CD4-positive, alpha-beta T cell treated with Interleukin-4 for 4 hours (primary cell): ENCODE data around the gene MANBA.
A peak's percentile ranks its signal among the peaks of the same experiment; 100 is the strongest.

Experiments used
- DNase-seq: peaks from one replicate; pipeline ENCODE4 v3.0.0-alpha.2; 2020

MANBA gene

DNA sequence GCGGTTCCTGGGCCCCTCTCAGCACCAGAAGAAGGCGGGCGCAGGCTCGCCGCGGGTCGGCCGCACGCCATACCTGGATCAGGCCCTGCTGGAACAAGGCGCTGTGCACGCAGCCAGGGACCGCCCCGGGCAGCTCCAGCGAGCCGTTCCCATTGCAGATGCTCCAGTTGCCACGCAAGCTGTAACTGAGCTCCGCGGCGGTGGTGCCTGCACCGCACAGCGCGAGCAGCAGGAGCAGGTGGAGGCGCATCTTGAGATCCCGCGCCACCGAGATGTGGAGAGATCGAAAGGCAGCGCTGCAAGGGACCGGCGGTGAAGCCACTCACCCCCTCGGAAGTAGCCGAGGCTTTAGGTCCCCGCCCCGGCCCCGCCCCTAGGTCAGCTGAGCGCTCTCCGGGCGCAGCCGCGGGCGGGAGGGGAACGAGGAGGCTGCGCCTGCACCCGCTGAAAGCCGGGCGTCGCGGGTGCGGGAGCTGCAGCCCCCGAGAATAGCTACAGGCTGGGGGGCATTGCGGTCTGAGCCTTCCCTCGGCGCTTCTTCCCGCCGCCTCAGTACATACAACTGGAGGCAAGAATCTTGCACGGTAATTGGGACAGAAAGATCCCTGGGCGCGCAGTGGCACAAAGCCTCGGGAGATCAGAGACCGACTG is at the start of gene MANBA:
TSS of gene MANBA (minus strand) at position 324 of the 651 bp plus-strand sequence. CDS start at position 250, 74 bp downstream.
- DNase-seq, result peak; percentile 79

DNA sequence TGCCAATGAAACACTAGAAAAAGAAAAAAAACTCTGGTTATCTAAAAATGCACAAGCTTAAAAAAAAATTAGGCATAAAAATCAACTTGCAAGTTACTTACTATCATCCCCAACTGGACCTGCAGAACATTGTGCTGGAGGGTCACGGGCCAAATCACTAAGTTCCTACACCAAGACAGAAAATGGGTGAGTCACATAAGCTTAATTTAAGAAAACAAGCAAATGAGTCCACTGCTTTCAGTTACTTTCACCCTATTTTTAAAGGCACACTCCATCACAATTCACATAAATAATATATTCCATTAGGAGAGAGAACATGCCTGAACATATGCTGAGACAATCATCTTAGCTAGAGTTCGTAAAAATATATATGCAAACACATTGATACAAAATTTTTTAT is 48.9 kb upstream of the MANBA start:
- no peak for DNase-seq

DNA sequence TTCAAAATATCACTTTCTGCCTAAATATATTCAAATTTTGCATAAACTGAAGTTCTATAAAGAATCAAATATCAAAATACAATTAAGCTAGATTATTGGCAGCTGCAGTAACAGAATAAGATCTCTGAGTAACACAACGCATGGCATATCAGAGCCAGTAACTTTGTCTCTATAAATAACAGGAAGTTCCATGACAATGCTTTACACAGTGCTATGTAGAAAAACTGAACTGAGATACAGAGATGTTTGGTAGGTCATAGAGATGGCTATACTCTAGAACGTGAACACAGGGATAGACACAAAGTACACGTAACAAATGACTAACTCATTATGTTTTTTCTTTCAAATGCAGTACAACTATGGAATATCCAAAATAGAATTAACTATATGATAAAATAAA is 48.4 kb upstream of the MANBA start:
- no peak for DNase-seq

DNA sequence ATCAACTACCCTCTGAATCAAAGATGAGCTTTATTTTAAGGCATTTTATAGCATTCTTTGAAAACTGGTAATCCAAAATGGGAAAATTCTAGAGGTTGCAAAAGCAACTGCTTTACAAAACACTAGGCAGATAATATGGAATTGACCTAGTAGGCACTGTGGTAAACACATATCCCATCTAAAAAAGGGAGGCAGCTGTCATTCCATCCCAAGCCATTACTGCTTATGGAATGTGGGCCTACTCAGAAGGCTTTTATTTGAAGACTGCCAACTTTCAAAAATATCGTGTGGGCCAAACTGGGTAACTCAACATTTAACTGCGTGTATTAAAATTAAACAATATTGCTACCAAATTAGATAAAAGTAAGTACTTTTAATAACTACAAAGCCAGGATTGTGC is 47.2 kb upstream of the MANBA start:
- no peak for DNase-seq

DNA sequence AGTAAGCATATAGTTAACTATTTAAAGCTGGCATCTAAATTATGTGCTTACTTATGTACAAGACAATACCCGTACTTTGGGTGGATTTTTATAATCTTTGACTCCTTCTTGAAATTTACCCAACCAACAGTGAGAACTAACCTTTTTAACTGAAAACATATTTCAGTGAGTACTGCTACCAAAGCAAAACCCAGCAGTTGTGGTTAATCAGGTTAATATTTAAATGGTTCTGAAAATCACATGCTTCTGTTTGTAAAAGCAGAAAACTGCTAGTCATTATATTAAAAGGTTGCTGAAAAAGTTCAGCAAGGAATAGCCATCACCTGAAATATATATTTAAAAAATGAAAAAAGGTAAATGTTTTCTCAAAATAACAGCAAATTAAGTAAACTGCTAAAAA is 46.6 kb upstream of the MANBA start:
- DNase-seq, result no peak

DNA sequence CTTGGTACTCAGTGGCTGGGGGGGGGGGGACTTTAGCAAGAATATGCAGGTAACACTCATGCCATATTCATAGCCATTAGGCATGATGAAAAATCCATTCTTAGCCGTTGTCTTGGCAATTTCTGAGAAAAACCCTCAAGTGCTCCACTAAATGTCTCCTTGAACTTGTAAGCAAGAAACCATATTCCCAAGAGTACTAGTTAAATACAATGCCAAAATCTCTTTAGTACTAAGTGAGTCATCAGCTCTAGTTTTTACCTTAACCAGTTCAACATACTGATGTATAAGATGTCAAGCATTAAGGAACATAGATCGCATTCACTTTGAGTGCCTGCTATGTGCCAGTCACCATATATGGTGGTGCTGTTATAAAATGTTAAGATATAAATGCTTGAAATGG is 39.0 kb upstream of the MANBA start:
- no peak for DNase-seq

DNA sequence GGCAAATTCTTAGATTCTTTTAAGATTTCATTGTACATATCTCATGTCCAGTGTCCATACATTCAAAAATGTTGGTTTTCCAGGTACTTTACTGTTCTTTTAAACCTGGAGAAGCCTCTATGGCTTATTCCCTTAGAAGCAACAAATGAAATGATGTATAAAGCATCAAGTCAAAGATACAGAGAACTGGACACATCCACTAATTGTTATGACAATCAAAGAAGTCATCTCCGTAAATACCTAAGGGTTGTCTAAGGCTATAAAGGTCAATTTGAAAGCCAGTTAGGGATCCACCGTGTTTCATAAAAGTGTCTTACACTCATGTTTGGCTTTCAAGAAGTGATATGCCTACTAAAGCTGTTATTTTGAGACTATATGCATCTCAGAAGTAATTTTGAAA is 34.2 kb upstream of the MANBA start:
- no peak for DNase-seq

DNA sequence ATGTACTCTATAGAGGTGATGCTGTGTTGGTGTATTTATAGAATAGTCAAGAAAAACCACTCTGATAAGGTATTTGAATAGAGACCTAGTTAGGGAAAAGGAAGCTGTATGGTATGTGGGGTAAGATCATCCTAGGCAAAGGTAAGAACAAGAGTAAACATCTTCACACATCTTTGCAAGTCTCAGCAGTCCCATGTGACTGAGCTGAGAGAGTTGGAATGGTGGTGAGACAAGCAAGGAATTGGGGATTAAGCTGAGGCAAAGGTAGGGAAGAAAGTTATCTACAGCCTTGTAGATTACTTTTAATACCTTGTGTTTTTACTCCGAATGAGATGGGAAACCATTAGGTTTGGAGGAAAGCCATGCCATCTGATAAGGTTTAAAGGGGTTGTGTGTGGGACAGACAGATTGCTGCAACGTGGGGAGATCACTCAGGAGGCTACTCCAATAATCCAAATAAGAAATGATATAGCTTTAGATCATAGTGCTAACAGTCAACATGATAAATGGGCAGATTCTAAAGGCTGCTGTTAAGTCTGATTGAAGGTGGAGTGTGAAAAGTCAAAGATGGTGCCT is 31.7 kb upstream of the MANBA start:
- DNase-seq, result no peak

DNA sequence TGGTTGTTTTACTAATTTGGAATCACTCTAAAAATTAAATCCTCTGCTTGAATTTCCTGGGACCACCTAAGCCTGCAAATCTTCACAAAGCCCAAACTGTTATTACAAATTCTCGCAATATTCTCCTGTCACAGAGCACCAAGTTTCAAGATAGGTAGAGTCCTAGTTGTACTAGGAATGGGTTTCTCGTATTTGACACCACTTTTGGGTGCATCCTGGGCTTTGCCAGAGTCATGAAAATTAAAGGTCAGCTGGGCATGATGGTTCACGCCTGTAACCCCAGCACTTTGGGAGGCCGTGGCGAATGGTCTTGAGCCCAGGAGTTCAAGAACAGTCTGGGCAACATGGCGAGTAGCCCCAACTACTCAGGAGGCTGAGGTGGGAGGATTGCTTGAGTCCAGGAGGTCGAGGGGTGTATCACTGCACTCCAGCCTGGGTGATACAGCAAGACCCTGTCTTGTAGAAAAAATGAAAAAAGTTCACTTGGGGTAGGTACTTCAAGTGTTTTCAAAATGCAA is 30.6 kb upstream of the MANBA start:
- DNase-seq, result no peak

DNA sequence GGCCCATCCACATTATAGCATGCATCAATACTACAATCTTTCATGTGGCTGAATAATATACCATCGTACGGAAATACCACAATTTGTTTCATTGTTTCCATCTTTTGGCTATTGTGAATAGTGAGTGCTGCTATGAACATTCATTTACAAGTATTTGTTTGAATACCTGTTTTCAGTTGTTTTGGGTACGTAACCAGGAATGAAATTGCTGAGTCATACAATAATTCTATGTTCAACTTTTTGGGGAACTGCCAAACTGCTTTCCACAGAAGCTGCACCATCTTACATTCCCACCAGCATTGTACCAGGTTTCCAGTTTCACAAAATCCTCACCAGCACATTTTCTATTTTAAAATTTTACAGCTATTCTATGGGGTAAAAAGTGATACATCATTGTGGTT is 28.5 kb upstream of the MANBA start:
- DNase-seq, result peak; percentile 17

DNA sequence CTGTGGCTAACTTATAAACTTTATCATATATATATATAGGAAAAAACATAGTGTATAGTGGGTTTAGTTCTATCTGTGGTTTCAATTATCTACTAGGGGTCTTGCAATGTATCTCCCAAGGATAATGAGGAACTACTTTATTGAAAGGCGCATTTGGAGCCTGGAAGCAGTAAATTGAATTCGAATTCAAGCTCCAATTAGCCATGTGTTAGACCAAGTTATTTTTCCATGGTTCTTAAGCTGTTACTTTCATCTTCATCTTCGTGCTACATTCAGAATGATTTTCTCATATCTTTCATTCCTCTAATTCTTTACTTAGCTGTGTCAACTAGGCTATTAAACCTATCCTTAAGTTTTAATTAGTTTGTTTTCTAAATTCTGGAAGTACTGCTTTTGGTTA is 27.2 kb upstream of the MANBA start:
- no peak for DNase-seq

DNA sequence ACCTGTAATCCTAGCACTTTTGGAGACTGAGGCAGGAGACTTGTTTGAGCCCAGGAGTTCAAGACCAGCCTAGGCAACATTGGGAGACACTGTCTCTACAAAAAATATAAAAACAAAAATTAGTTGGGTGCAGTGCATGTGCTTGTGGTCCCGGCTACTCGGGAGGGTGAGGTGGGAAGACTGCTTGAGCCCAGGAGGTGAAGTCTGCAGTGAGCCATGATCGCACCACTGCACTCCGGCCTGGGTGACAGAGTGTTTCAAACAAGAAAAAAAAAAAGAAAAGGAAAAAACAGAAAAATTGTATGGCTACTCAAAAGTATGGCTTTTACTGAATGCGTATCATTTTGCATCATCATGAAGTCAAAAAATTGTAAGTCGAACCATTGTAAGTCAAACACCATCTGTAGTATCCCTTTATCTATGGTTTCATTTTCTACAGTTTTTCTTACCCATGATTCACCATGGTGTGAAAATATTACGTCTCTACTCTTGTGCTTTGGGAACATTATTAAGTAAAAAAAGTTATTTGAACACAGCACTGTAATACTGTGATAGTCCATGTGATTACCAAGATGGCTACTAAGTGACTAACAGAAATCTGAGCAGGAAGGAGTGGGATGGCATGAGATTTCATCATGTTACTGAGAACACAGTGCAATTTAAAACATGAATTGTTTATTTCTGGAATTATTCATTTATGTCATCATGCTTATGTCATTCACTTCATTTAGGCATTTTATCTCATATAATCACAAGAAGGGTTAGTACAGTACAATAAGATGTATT is 26.5 kb upstream of the MANBA start:
- DNase-seq, result no peak

DNA sequence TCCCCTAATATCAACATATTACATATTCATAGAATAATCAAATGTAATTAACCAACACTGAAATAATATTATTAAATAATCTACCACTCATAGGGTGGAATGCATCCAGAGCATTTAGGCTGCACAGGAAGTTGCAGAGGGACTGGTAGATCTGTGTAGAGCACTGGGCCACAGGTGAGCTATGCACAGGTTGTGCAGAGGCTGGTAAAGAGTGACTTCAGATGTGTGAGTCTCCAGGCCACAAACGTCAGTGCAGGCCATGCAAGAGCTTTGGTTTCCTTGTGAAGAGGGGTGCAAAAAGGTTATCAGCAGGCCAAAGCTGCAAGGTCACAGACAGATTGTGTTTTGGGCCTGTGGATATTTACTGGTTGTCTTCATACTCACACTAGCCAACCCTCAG is 25.5 kb upstream of the MANBA start:
- DNase-seq, result no peak

DNA sequence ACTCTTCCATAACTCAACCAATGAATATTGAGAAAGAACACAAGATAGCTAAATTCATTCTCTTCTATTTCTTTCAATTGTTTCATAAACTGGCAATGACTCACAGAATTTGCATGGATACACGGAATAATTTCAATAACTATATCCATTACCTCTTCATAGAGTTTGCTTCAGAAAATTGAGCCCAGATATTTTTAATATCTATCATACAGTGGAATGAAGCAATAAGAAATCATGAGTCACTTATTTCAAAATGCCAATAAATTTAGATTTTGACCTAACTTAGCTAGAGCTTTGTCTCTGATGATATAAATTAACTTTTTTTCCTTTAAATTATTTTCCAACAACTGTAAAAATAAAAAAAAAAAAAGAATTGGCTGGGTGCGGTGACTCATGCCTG is 22.2 kb upstream of the MANBA start:
- no peak for DNase-seq

DNA sequence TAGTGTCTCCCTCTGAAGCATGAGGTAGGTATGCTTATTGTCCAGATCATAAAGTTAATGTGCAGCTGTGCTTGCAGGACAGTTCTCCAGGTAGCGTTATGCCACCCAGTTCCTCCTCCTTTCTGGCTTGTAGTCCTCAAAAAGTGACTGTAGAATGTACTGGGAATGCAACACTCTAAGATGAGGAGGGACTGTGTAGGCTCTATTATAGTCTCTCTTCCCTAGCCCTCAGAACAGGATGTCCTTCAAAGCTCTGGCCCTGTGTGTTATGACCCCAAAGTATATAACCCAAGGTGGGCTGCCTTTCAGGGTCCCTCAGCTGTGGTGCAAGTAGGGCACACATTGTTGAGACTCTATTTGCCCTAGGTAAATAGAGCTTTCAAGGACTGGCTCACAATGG is 20.8 kb upstream of the MANBA start:
- DNase-seq, result no peak

DNA sequence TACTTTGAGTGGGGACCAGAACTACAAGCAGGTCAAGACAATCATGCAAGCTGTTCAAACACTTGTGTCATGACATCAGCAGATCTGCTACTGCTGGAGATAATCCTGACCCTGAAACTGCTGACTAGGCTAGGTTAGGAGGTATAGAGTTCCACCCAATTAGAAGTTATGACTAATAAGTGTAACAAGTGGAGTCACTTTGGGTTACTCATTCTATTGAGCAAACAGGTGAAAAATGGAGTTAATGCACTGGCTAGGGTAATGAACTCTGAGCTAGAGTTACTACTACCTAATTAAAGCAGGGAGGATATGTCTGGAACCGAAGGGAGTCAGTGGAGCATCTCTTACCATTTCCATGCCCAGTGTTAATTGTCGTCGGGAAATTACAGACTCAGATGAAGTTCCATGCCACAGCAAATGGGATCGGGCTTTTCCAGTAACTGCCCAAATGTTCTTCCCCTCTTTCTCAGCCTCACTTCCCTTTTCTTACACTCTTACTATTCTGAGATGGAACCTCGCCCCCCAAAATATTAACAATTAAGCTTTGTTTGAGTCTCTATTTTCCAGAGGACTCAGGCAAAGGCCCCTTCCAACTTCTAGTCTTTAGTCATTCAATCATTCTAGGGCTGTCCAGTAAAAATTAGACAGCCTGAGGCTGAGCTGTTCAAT is 19.8 kb upstream of the MANBA start:
- DNase-seq, result no peak

DNA sequence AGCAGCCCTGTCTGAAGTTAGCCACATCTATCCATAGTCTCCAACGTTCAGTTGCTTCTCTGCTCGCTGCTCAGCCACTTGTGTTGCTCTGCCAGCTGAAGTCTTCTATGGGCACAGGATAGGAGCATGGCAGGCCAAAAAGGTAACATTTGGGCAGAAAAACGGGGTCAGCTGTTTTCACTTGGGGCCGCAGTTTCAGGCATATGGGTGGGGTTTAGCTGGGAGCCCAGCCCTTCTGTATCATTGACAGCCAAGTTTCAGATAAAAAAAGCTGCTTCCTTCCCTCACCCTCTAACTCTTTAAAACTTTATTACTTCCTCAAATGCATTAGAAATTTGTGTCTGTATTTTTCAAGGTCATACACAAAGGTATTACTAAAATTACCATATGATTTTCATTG is 18.4 kb upstream of the MANBA start:
- DNase-seq, result no peak

DNA sequence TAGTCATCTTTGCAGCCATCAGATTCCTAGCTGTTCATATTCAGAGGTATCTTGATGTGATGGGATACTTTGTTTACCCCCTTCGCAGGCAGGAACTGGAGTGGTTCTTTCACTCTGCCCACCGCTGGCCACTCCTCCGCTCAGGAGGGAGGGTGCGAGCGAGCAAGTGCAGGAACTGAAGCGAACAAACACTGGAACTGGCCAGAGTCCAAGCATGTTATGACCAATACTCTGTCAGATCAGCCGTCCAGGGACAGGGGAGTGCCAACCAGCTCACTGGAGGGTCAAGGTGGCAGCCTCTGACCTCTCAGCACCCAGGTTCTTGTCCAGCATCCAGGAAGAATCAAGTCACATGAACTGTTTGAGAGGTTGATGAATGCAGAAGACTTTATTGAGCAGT is 18.0 kb upstream of the MANBA start:
- DNase-seq, result no peak

DNA sequence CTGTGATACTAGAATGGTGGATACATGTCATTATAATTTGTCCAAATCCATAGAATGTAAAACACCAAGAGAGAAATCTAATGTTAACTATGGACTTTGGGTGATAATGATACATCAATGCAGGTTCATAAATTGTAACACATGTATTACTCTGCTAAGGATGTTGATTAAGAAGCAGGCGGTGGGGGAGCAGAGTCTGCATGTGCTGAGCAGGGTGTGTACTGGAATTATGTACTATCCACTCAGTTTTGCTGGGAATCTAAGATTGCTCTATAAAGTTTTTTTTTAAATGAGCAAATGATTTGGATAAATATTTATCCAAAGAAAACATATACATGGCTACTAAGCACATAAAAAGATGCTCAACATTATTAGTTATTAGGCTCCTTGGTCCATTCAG is 15.0 kb upstream of the MANBA start:
- DNase-seq, result no peak

DNA sequence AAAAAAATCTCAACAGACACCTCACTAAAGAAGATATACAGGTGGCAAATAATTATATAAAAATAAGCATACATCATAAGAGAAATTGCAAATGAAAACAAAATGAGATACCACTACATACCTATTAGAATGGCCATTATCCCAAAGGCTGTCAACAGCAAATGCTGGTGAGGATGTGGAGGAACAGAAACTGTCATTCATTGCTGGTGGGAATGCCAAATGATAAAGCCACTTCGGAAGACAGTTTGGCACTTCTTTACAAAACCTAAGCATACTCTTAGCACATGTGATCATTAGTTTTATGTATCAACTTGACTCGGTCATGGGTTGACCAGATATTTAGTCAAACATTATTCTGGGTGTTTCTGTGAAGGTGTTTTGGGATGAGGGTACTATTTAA is 13.5 kb upstream of the MANBA start:
- no peak for DNase-seq

DNA sequence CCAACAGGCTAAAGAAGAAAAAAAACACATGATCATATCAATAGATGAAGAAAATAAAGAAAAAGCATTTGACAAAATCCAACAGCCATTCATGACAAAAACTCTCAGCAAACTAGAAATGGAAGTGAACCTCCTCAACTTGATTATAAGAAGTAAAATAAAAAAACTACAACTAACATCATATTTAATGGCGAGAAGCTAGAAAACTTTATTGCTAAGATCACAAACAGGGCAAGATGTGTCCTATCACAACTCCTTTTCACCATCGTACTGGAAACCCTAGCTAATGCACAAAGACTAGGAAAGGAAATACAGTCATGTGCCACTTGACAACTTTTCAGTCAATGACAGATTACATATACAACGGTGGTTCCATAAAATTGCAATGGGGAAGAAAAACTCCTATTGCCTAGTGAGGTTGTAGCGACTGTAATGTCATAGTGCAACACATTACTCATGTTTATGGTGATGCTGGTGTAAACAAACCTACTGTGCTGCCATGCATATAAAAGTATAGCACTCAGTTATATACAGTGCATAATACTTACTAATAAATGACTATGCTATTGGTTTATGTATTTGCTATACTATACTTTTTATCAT is 12.1 kb upstream of the MANBA start:
- no peak for DNase-seq

DNA sequence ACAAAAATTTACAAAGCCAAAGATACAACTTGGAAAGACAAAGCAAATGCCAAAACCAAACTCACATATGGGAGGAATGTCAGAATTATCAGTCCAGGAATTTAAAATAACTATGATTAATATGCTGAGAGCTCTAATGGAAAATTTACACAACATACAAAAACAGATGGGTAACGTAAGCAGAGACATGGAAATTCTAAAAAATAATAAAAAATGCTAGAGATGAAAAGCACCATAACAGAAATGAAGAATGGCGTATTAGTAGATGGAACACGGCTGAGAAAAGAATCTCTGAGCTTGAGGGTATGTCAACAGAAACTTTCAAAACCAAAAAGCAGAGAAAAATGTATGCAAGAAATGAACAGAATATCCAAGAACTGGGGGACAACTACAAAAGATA is 4.1 kb upstream of the MANBA start:
- DNase-seq, result no peak

DNA sequence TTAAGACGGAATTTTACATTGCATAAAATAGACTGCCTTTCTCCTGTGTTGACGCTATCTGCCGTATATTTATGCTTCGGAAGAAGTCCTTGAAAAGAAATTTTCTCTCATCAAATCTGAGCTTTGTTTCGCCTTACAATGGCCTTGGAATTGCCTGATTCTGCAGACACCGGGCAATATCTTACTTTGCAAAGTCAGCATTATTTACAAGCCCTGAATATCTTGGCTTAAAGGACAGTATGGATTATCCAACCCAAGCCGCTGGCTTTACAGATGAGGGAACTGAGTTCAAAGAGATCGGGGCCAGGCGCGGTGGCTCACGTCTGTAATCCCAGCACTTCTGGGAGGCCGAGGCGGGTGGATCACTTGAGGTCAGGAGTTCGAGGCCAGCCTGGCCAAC is 1.1 kb upstream of the MANBA start:
- no peak for DNase-seq
